GM21528 (cell line): Measurements from ENCODE around the gene GDF10.

Experiments
- ATAC-seq: cut with Tn5 transposase; IDR thresholded peaks from one replicate; pipeline ENCODE4 v1.9.1; 2021; ENCODE audit warnings: mild to moderate bottlenecking, moderate library complexity; ENCODE audit not compliant: unreplicated experiment, low FRiP score

GDF10 gene

DNA sequence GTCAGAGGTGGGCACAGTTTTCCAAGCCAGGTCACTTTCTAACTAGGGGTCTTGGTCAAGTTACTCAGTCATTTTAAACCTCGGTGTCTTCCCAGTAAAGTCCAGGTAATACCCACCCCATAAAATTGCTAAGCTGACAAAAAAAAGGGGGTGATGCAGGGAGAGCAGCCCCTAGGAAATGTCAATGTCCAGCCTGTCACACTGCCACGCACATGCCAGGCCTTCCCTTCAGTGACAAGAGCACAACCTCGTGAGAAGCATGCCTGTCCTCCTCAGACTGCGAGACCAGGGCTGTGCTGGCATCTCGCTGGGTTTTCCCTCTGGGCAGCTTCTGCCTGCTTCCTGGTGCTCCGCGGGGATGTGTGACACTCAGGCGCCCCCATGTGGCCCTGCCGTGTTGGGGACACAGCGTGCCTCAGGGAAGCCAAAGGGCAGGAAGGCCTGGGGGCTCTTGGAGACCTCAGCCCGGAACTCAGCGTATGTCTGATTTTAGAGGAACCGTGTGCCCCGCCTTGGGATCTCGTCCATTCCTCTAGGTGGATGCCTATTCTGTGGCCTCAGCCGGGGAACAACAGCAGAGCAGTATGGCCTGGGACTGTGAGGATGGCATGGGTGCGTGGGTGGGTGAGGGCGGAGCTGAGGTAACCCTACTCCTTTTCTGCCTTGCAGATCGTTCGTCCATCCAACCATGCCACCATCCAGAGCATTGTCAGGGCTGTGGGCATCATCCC, 12.1 kb downstream of the GDF10 start:
- no peak for ATAC-seq

DNA sequence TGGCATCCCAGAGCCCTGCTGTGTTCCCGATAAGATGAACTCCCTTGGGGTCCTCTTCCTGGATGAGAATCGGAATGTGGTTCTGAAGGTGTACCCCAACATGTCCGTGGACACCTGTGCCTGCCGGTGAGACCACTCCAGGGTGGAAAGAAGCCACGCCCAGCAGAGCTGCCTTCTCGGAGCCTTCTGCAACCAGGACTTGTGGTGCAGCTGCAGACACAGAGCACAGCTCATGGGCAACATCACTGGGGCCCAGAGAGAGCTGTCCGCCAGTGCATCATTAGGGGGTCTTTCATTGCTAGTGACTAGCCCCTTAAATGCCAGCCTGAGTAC, 12.6 kb downstream of the GDF10 start:
- no peak for ATAC-seq

DNA sequence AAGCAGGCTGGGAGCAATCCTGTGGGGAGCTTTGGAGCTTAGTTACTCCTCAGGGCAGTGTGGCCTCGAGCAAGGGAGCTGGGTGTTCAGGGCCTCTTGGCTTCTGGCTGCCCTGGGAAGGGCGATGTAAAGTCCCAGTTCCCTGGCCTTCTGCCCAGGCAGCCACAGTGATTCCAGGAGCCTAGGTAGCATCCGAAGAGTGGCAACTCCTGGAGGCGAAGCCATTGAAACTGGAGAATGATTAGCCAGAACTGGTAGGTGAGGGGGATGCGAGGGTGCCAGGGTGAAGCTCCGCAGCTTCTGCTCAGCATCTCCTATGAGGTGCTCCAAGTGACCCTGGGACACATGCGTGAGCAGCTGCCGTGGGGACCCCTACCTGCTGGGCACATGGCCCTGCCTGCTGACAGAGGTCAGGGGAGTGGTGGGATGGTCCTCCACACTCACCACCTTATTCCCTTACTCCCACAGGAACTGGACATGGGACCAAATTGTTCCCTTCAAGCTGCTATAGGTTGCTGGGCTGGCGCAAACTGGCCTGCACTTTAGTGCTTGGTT, 14.5 kb downstream of the GDF10 start:
- ATAC-seq = no peak

DNA sequence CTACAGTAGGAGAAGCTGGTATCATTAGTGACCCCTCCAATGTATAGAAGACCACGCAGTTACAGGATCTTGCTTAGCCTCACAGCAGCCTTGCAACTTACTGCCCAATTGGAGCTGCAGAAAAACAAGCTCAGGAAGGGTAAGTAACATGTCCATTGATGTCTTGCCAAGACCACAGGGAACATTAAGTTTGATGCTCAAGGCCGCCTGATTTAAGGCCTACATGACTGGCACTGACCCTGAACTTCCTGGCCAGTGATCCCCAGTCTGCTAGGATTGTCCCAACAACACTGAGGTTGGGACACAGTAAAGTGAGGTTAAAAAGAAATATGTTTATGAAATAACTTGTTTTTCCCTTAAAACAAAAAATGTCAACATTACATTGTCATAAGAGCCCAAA, 15.4 kb downstream of the GDF10 start:
- ATAC-seq = no peak

DNA sequence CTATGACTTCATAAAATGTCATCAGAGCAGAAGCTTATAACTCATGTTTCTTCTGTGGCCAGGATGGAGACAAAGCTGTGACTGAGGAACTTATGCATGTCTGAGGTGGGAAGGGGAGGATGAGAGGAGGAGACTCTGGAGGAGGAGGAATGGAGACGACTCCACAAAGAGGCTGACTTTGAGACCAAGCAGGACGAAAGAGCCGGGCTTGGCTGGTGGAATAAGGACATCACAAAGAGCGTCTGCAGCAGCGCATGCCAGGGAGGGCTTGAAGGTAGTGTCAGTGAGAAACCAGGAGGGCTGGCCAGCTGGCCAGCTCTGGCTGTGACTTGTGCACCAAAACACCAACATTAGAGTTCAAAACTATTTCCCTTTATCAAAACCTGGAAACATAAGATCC, 16.1 kb downstream of the GDF10 start:
- no peak for ATAC-seq

DNA sequence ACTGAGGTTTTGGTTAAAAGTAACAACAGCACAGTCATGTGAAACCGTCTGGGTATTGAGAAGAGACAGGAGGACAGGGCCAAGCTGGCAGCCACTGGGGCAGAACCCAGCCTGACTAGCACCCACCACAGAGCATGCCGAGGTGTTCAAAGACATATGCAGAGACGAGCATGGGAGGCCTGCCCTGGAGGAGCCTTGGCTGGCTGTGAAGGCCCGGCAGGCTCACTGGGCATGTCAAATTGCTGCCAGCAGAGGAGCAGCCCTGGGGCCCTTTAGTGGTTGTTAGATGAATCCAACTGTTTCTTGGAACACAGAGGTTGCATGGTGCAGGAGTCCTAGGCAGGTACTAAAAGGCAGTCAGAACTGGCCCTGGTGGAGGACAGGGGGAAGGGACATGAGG, 17.3 kb downstream of the GDF10 start:
- no peak for ATAC-seq

DNA sequence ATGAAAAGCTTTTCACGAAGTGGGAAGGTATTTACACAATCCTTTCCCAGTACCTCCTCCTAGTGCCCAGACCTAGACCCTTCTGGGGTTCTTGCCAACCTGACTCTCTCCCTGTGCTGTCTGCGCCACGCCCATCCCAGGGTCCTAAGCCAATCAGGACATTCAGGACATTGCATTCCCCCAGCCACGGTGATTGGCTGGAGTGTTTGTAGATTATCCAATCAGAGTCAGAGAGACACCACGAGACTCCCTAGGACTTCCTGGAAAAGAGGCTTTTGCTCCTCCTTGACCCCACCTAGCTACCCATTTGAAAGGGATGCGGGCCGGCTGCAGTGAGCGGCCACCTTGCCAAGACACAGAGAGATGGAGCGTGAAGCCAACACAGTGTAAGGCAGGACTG, 18.7 kb downstream of the GDF10 start:
- no peak for ATAC-seq

DNA sequence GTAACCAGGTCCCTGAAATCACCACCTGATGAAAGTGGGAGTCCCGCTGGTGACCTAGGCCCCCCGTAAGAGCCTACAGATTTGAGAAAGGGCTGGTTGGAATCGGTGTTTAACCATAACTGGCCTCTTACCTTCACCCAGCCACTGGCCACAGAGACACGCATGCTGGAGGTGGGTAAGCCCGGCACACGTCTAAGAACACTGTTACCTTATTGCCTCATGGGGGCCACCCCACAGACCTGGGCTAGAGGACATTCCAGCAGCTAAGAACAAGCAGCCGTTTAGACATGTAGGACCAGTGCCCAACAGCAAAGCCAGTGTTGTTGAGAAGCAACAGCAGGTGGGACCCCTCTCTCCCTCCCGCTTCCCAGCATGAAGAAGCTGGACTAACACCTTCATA, 19.8 kb downstream of the GDF10 start:
- no peak for ATAC-seq

DNA sequence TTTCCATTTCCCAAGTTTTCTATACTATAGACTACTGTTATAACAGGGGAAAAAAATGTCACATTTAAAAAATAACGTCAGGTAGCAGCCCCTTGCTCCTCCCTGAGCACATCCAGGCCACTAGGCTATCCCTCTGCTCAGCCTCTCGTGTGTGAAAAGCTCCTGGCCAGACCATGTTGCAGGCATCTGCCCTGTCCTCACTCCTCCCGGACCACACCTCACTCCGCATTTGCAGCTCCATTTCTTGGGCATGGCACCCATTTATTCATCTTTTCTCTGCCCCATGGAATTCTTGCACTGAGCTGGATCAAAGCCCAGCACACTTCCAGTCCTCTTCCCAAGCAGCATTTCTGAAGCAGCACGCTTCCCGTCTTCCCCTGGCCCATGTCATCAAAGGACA, 20.8 kb downstream of the GDF10 start:
- ATAC-seq = no peak

DNA sequence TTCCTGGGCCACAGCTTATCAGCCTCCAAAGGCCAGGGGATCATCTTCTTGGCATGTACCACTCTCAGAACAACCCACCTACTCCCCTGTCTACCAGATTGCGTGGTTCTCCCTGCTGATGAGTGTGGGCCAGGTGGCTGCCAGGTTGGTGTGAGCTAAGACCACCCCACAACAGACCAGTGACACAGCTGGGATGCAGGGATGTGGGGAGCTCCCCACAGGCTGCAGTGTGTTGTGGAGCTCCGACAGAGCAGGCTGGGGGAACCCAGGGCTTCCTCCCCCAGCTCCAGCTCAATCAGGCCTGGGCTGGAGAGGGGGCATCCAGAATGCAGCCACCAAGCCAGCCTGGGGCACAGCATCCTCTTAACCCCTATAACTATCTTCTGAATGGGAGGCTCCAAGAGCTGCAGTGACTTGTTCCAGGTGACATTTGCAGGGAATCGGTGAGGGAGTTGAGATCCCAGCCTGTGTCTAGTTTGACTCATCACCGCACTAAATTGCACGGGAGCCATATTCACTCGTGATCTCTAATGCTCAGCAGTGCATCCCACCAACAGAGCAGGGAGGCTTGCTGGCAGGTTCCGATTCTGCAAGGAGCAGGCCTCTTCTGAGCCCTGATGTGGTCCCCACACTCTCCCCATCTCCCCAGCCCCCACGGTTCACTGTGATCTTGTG, 21.7 kb downstream of the GDF10 start:
- ATAC-seq = no peak

DNA sequence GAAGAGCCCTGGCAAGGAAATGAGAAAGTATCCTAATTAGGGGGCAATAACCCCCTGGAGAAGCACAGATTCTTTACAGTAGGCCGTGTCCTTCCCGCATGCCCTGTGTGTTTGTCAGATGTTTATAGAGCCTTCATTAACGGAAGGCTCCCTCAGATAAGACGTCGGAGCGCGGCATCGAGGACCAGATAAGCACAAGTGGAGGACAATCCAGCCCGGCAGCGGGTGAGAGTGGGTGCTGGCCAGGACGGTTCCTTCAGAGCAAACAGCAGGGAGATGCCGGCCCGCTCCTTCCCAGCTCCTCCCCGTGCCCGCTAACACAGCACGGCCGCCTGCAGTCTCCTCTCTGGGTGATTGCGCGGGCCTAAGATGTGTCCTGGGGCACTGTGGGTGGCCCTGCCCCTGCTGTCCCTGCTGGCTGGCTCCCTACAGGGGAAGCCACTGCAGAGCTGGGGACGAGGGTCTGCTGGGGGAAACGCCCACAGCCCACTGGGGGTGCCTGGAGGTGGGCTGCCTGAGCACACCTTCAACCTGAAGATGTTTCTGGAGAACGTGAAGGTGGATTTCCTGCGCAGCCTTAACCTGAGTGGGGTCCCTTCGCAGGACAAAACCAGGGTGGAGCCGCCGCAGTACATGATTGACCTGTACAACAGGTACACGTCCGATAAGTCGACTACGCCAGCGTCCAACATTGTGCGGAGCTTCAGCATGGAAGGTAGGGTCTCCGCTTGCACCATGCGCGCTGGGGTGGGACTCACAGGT, 22.5 kb downstream of the GDF10 start, which contains the start of gene GDF2:
Gene GDF2 (plus strand): TSS at position 155 of the 762 bp plus-strand sequence. CDS start 215 bp downstream, at position 370.
- ATAC-seq = no peak

DNA sequence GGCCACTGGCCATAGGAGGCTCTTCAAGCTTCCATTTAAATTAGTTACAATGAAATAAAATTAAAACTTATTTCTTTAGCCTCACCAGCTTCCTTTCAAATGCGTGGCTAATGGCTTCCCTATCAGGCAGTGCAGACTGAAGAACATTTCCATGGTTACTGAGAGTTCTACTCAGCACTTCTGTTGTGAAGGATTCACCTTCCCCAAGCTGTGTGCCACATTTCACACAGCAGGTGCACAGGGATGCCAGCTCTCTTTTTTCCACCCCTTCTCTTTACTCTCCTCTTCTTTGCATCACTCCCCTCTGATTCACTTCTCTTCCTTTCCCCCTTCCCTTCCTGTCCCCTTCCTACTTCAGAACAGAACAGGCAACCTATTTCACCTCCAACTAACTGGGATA, 23.1 kb downstream of the GDF10 start:
- ATAC-seq = no peak

DNA sequence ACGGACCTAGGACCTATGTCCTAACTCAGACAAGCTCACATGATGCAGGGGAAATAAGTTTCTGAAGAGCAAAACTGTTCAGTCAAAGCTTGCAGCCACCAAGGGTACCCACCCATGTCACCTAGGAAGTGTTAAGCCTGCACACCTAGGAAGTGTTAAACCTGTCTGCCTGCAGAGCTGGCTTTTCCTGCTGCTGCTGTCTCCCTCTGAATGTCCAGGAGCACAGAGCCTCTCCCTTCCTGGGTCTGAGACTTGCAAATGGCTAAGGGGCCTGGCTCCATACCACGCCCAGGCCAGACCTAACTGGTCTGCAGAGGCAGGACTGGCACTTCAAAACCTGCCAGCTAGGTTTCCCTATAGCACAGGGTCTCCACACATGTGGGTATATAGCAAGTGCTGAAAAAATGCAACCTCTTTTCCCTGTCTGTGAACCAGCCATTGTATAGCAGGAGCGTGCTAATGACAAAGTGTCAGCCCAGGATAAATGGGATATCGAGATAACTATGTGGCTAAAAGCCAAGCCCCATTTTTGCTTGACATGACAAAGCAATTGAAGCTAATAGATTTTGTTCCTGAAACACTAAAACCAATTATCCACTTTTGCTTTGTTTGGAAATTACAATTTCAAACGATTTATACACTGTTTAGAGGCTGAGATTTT, 23.8 kb downstream of the GDF10 start:
- no peak for ATAC-seq

DNA sequence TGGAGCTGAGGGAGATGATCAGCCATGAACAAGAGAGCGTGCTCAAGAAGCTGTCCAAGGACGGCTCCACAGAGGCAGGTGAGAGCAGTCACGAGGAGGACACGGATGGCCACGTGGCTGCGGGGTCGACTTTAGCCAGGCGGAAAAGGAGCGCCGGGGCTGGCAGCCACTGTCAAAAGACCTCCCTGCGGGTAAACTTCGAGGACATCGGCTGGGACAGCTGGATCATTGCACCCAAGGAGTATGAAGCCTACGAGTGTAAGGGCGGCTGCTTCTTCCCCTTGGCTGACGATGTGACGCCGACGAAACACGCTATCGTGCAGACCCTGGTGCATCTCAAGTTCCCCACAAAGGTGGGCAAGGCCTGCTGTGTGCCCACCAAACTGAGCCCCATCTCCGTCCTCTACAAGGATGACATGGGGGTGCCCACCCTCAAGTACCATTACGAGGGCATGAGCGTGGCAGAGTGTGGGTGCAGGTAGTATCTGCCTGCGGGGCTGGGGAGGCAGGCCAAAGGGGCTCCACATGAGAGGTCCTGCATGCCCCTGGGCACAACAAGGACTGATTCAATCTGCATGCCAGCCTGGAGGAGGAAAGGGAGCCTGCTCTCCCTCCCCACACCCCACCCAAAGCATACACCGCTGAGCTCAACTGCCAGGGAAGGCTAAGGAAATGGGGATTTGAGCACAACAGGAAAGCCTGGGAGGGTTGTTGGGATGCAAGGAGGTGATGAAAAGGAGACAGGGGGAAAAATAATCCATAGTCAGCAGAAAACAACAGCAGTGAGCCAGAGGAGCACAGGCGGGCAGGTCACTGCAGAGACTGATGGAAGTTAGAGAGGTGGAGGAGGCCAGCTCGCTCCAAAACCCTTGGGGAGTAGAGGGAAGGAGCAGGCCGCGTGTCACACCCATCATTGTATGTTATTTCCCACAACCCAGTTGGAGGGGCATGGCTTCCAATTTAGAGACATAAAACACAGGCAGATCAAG, 25.6 kb downstream of the GDF10 start:
- ATAC-seq = no peak

DNA sequence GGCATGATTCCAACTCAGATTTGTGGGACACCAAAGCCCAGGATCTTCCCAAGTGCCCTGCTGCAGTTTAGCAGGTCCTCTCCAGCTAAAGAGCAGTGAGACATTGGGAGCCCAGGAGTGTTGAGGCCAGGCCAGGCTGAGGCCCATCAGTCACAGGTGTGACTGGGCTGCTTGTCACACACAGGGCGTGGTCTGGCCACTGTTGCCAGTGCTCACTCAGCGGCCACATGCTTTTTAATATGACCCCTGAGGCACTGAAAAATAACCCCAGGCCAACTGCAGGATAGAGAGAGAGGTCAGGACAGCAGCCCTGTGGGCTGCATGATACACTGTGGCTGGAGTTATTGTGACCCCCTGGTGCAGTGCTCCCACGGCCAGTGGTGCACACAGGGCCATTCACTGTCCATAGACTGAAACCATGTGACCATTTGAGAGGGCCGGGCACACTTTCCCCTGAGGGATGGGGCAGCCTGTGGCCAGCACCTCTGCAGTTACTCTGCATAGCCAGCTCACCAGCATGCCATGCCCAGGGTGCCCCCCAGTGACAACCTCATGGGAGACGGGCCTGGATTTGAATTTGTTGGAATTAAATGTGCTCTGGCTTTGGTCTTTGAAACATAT, 26.4 kb downstream of the GDF10 start:
- ATAC-seq = no peak

DNA sequence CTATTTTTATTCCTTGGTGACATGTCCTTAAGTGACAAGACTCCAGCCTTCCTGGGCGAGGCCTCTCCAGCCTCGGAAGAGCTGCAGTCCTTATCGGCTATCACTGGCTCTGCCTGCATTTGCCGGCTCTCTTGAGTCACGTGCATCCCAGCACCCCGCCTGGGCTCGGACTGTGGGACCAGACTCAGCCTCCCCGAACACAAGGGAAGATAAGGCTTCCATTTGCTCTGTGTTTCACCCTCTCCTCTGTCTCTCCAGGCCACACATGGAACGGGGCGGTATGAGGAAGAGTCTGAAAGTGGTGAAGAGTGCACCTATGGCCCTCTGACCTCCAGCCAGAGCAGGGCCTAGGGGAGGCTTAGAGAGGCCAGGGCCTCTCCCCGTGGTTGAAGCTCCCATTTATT, 26.9 kb downstream of the GDF10 start:
- no peak for ATAC-seq

DNA sequence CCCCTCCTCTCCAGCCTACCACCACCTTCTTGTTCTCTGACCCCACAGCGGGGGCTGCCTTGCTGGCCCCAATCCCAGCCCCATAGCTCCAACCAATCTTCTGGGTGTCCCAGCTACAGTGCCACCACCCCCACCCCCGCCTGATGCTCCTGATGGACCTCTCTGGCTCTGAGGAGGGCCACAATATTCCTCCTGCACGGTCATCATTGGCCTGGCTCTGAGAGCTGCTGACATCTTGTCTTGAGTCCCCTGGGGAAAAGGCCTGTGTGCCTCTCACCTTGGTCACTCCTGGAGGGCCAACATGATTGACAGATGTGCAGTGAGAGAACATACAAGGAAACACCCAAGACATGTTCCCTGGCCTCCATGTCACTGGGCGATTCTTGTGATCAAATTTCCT, 29.9 kb downstream of the GDF10 start:
- ATAC-seq = no peak

DNA sequence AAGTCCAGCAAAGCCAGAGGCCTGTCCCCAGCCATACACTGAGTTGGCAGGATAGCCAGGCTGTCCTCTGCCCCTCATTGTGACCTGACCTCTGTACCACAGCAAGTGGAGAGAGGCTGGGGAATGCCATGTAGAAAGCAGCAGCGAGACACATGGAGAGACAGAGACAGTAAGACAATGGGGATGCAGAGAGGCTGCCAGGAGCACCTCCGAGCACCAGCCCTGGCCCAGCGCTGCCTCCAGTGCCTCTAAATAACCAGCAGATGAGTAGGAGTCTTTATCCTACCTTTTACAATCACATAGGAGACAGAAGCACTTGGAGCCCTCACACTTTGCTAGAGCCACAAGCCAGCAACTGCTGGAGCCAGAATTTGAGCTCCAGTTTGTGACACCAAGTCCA, 30.4 kb downstream of the GDF10 start:
- no peak for ATAC-seq

DNA sequence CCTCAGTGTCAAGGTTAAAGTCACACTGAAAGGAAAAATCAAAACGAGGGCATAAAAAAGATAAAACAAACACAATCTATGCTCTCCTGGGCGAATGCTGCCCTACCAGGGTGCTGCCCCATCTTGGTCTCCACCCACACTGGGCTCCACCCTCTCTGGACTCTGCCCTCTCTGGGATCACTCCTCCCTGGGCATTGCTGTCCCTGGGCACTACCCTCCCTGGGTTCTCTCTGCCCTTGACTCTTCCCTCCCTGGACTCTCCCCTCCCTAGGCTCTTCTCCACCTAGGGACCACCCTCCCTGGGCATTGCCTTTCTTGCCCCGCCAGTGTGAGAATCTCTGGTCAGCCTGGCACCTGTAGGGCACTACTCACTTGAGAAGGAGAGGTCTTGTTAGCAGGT, 30.8 kb downstream of the GDF10 start:
- ATAC-seq = no peak
